HUES64 (cell line): Measurements from ENCODE around the gene MAP6.

ENCODE experiments used
- H3K27ac ChIP-seq: 2 replicates; pipeline ENCODE4 v1.7.0; 2013; ENCODE audit warnings: low read depth, low read length, inconsistent platforms
- H3K27me3 ChIP-seq: 2 replicates; pipeline ENCODE4 v1.6.1; 2013; ENCODE audit warnings: mild to moderate bottlenecking, low read length; ENCODE audit not compliant: insufficient read depth
- H3K36me3 ChIP-seq: 2 replicates; pipeline ENCODE4 v1.6.1; 2013; ENCODE audit warnings: mild to moderate bottlenecking, low read length; ENCODE audit not compliant: insufficient read depth
- H3K4me1 ChIP-seq: 2 replicates; pipeline ENCODE4 v1.6.1; 2013; ENCODE audit warnings: mild to moderate bottlenecking, low read length, moderate library complexity; ENCODE audit not compliant: insufficient read depth
- H3K4me3 ChIP-seq: 2 replicates; pipeline ENCODE4 v1.5.1; 2013; ENCODE audit warnings: mild to moderate bottlenecking, low read length, moderate library complexity
- H3K9ac ChIP-seq: 2 replicates; pipeline ENCODE4 v1.6.1; 2013; ENCODE audit warnings: mild to moderate bottlenecking, low read depth, low read length
- H3K9me3 ChIP-seq: 2 replicates; pipeline ENCODE4 v1.6.1; 2013; ENCODE audit warnings: low read depth, low read length; ENCODE audit not compliant: insufficient read depth
- WGBS: fragments of 150-250, 120-280 bp; methylation state at CpG from one replicate; pipeline ENCODE4 v1.1.7; 2013; ENCODE audit warnings: missing lambda C conversion rate; 5-methylcytosine and 5-hydroxymethylcytosine counted together

Gene MAP6

DNA sequence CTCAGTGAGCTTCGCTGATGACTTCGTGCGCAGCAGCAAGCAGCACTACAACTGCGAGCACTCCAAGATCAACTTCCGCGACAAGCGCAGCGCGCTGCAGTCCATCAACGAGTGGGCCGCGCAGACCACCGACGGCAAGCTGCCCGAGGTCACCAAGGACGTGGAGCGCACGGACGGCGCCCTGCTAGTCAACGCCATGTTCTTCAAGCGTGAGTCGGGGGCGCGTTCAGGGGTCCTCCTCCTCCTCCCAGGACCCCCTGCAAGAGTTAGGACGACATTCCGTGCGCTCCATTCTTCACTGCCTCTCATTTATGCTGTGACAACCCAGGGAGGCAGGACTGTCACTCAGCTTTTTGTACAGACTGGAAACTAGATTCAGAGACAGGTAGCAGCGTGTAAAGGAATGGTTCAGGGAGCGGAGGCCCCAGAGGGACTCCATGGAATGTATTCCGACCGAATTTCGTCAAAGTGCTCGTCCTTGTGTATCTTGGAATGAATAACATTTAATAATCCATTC, 102.0 kb downstream of the MAP6 start:
- no peaks in the 10 kb centered on the region for H3K9me3 ChIP-seq
- no peak overlapping the region for H3K9ac ChIP-seq
- H3K27me3 ChIP-seq, result no peaks in the 10 kb centered on the region
- no peak overlapping the region for H3K4me3 ChIP-seq
- no peak overlapping the region for H3K27ac ChIP-seq
- WGBS, result 96% methylated on average over 34 of the region's 34 CpGs
- H3K36me3 ChIP-seq, result peaks cover 74% of the 10 kb centered on the region
- H3K4me1 ChIP-seq, result peaks cover 24% of the 10 kb centered on the region

DNA sequence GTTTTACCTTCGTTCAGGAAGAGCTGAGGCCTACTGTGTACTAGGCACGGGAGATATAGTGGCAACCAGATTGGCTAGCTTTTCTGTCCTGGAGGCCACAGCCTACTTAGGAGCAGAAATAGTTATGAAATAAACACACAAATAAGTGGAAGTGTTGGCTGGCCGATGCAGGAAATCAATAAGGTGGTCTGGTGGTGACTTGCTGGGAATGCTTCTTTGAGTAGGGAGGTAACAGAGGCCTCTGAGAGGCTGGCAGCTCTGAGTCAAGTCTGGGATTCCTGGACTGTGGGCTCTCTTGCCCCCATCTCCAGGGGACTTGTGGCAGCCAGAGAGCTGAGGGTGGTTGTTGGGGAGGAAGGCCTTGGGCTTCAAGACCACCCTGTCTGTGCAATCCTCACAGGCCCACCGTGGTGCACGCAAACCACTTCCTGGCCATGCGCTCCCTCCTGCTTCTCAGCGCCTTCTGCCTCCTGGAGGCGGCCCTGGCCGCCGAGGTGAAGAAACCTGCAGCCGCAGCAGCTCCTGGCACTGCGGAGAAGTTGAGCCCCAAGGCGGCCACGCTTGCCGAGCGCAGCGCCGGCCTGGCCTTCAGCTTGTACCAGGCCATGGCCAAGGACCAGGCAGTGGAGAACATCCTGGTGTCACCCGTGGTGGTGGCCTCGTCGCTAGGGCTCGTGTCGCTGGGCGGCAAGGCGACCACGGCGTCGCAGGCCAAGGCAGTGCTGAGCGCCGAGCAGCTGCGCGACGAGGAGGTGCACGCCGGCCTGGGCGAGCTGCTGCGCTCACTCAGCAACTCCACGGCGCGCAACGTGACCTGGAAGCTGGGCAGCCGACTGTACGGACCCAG, 102.7 kb downstream of the MAP6 start:
- Histone ChIP-seq H3K4me3 (peak overlapping the region; percentile 11; the same call in 1 of the 2 replicates), H3K27ac (peak overlapping the region; percentile 51), H3K27me3 (no peaks in the 10 kb centered on the region), H3K36me3 (peaks cover 67% of the 10 kb centered on the region), H3K9me3 (no peaks in the 10 kb centered on the region), H3K9ac (no peak overlapping the region), H3K4me1 (peaks cover 25% of the 10 kb centered on the region)
- WGBS, result 94% methylated on average over 43 of the region's 43 CpGs

DNA sequence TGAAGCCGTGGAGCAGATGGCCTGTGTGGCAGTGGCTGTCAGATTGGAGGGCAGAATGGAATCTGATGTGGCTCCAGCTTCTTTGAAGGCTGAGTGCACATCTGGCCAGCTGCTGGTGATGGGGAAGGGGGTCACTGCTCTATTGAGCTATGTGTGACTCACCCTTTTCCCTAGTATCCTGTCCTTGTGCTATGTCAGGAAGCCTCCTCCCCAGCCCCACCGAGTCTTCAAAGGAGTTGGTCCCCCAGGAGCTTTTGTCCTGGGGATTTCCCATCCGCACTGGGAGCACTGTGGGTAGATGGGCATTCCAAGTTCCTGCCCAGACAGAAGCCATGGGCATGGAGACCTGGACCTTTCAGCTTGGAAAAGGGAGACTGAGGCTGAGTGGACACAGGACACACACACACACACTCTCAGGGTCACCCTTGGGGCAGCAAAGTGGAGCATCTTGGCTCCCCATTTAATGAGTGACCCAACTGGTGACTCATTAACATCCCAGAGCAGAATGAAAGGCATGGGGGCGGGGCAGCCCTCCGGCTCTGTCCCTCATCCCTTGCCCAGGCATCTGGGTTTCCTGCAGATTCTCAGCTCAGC, 103.5 kb downstream of the MAP6 start:
- peak overlapping the region; percentile 99; the same call in 1 of the 2 replicates for H3K27ac ChIP-seq
- H3K9ac ChIP-seq, result no peak overlapping the region
- peaks cover 59% of the 10 kb centered on the region for H3K36me3 ChIP-seq

DNA sequence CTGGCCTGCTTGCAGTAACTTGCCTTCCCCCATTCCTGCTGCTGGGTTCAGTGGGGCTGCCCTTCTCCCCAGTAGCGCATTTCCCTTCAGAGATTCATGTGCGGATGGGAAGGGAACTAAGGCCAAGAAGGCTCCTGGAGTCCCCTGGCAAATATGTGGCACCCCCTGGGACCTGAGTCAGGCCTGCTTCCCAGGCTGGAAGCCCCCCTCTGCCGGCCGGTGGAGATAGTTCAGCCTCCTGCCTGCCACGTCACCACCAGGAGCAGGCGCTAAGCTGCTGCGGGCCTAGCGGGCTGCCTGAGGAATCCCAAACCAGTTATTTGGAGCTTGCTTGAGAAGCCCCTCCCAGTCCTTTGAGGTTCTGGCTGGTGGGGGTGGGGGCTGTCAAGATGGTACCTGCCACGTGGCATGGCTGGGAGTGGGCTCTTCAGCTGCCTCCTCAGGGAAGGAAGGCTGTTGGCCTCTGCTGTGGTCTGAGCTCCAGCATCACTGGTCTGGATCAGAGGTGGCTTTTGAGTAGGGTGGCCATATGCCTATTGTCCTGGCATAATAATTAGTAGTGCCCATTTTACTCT, 104.8 kb downstream of the MAP6 start:
- WGBS, result 5% methylated on average over 9 of the region's 9 CpGs
- peak overlapping the region; percentile 92 for H3K4me3 ChIP-seq
- no peaks in the 10 kb centered on the region for H3K9me3 ChIP-seq
- H3K27ac ChIP-seq, result peak overlapping the region; percentile 99
- H3K9ac ChIP-seq, result peak overlapping the region; percentile 99
- no peaks in the 10 kb centered on the region for H3K27me3 ChIP-seq
- H3K4me1 ChIP-seq, result peaks cover 44% of the 10 kb centered on the region
- peaks cover 48% of the 10 kb centered on the region for H3K36me3 ChIP-seq

More for the DNA sequence above, 103.5 kb downstream of the MAP6 start:
- H3K4me1 ChIP-seq, result peaks cover 33% of the 10 kb centered on the region
- 52% methylated on average over 5 of the region's 5 CpGs for WGBS
- no peaks in the 10 kb centered on the region for H3K9me3 ChIP-seq
- peak overlapping the region; percentile 11; the same call in 1 of the 2 replicates for H3K4me3 ChIP-seq
- no peaks in the 10 kb centered on the region for H3K27me3 ChIP-seq

DNA sequence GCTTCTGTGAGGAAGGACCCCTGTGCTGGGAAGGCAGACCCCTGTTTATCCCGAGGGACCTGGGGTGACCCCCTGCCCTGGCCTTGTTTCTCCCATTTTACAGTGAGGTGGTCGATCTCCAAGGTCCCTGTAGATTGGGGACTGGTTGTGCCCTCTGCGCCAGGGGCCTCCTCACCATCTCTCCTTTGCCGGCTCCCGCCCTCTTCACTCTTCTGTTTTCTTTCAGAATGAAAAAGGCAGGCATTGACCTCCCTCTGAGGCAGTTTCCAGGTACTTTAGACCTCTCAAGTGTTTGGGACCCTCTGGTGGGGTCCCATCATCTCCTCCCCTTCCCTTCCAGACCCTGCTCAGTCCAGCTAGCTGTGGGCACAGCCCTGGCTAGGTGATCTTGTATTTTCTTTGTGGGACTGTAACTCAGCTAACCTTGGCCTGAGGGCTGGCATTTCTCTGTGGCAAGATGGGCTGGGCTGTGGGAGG, 105.3 kb downstream of the MAP6 start:
- peak overlapping the region; percentile 99 for H3K9ac ChIP-seq
- H3K4me1 ChIP-seq, result peaks cover 49% of the 10 kb centered on the region
- peak overlapping the region; percentile 99 for H3K27ac ChIP-seq
- no peaks in the 10 kb centered on the region for H3K27me3 ChIP-seq
- H3K36me3 ChIP-seq, result peaks cover 42% of the 10 kb centered on the region
- 2% methylated on average over 5 of the region's 5 CpGs for WGBS
- no peaks in the 10 kb centered on the region for H3K9me3 ChIP-seq
- peak overlapping the region; percentile 92 for H3K4me3 ChIP-seq

DNA sequence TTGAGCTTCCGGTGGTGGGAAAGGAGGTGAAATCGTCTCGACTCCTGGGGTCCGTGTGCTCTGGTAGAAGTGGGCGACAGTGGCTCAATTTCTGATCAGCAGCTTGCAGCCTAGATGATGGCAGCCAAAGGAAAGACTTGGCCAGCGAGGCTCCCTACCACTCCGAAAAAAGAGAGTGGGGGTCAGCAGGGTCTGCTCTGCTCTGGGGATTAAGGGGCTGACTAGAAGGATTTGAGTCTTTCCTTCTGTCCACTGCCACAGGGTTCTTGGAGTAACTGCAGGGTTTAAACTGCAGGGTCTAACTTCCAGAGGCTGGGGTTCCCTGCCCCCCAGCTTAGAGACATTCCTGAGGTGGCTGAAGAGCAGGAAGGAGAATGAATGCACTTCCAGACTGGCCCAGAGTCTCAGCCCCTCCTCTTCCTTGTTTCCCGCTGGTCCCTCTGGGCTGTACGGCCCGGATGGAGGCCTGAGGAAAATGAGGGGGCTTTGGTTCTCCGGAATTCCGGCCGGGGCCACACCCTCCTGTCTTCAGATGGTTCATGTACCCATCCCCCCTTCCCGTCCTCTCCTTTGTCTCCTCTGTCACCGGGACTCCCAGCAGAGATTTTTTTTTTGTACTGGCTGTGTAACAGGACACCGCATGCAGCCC, 105.9 kb downstream of the MAP6 start:
- Histone ChIP-seq H3K27me3 (no peaks in the 10 kb centered on the region), H3K4me3 (peak overlapping the region; percentile 92), H3K27ac (peak overlapping the region; percentile 99), H3K4me1 (peaks cover 55% of the 10 kb centered on the region), H3K9ac (peak overlapping the region; percentile 99), H3K36me3 (peaks cover 37% of the 10 kb centered on the region), H3K9me3 (no peaks in the 10 kb centered on the region)
- WGBS, result under 1% methylated on average over 16 of the region's 16 CpGs

DNA sequence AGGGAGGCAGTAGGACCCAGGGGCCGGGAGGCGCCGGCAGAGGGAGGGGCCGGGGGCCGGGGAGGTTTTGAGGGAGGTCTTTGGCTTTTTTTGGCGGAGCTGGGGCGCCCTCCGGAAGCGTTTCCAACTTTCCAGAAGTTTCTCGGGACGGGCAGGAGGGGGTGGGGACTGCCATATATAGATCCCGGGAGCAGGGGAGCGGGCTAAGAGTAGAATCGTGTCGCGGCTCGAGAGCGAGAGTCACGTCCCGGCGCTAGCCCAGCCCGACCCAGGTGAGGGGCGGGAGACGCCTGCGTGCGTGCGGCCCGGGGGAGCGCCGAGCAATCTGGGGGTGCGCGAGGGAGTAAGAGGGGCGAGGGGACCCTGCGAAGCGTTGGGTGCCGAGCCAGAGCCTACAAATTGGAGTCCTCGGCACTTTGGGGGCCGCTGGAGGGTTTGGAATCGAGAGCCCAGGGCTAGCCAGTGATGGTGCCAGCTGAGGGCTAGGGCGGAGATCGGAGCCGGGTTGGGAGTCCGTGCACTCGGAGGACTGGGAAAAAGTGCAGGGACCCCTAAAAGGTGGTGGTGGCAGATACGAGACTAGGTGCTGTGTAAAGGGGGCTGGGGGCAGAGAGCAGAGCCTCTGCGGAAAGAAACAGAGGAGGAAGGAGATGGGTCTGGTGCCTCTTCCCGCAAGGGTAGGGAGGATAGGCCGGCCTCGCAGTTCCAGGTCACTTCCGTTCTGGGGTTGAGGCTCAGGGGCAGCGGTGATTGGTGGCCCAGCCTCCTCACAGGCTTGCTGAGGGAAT, 106.6 kb downstream of the MAP6 start, which contains the start of gene SERPINH1:
TSS of gene SERPINH1 (plus strand) at position 206 of the 788 bp plus-strand sequence. CDS start 4,097 bp downstream, outside the sequence.
- H3K9me3 ChIP-seq, result no peaks in the 10 kb centered on the region
- WGBS, result under 1% methylated on average over 51 of the region's 51 CpGs
- H3K27me3 ChIP-seq, result no peaks in the 10 kb centered on the region
- H3K9ac ChIP-seq, result peak within 1 kb of the TSS; percentile 99
- peaks cover 62% of the 10 kb centered on the region for H3K4me1 ChIP-seq
- H3K27ac ChIP-seq, result peak within 1 kb of the TSS; percentile 99
- peaks cover 29% of the 10 kb centered on the region for H3K36me3 ChIP-seq
- H3K4me3 ChIP-seq, result peak within 1 kb of the TSS; percentile 92

DNA sequence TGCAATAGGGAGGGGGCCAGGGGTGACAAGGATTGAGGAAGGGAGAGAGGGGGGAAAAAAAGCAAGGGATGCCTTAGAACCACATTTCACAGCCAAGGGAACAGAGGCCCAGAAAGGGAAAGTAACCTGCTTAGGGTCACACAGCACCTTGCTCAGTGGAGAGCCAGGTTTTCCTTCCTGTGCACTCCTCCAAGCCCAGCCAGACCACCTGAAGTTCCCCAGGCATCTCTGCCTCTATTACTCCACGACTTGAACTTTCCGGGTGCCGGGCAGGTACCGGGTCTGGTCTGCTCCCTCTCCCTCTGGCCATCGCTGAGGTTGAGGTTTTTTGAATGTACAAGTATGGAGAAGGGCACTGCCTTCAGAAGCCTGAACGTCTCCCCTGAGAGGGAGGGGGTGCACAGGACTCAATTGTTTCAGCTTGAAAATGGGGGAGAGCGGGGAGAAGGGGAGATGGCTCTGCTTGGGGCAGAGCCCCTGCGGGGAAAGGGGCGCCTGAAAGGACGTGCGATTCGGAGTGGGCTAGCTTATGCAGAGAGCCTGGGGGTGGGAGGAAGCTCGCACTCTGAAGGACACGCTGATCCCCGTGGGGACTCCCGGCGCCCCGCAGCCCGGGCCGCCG, 107.3 kb downstream of the MAP6 start:
- H3K4me1 ChIP-seq, result peaks cover 65% of the 10 kb centered on the region
- no peaks in the 10 kb centered on the region for H3K9me3 ChIP-seq
- H3K4me3 ChIP-seq, result peak overlapping the region; percentile 92
- peak overlapping the region; percentile 99 for H3K9ac ChIP-seq
- no peaks in the 10 kb centered on the region for H3K27me3 ChIP-seq
- WGBS, result 8% methylated on average over 21 of the region's 21 CpGs
- H3K36me3 ChIP-seq, result peaks cover 22% of the 10 kb centered on the region
- peak overlapping the region; percentile 99 for H3K27ac ChIP-seq

DNA sequence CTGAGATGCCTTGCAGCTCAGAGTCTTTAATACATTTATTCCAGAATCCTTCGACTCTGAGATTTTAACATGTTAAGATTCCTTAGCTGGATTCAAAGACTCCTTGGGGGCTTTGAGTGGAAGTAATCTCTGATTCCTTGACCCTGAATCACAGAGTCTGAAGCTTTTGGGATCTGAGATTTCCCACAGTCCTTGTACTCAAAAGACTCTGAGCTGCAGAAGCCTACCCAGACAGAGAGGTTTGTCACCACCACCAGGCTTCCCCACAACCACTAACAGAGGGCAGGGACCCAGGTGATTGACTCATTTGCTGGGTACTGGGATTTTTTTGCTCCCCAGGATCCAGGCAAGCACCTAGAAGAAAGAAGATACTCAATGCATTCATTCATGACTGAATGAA, 108.2 kb downstream of the MAP6 start:
- Histone ChIP-seq H3K9me3 (no peaks in the 10 kb centered on the region), H3K27me3 (no peaks in the 10 kb centered on the region), H3K9ac (no peak overlapping the region), H3K27ac (peak overlapping the region; percentile 26; the same call in 1 of the 2 replicates), H3K4me3 (no peak overlapping the region), H3K36me3 (peaks cover 13% of the 10 kb centered on the region), H3K4me1 (peaks cover 62% of the 10 kb centered on the region)
- 83% methylated on average over 1 of the region's 1 CpG for WGBS
